GM12878 (cell line): ENCODE results near the gene EMP2.

ENCODE experiments used
- BCL3 ChIP-seq: IDR thresholded peaks from 2 replicates; pipeline ENCODE4 v1.6.1; 2011; ENCODE audit warnings: borderline replicate concordance, low read depth, mild to moderate bottlenecking, moderate library complexity, low read length; ENCODE audit not compliant: insufficient read depth, poor library complexity, severe bottlenecking
- EGR1 ChIP-seq, 2 experiments: IDR thresholded peaks; 1 replicate in 1 of 2; 2 replicates in 1 of 2; pipeline ENCODE4 v1.6.1; 2011 to 2012; ENCODE audit warnings: low read depth in 2 of 2, low read length in 2 of 2, borderline replicate concordance in 1 of 2, mild to moderate bottlenecking in 1 of 2, moderate library complexity in 1 of 2
- EP300 ChIP-seq, 2 experiments: fragments of 150-350 bp in 1 of 2; IDR thresholded peaks; 2 replicates each; pipeline ENCODE4 v1.6.1; 2011 to 2012; ENCODE audit warnings: low read depth in 2 of 2, low read length in 2 of 2, borderline replicate concordance in 1 of 2, improper control_type of control experiment in 1 of 2, inconsistent platforms in 1 of 2; ENCODE audit not compliant: control insufficient read depth in 1 of 2
- KLF5 ChIP-seq: fragments of 450-650 bp; IDR thresholded peaks from 2 replicates; pipeline ENCODE4 v1.6.1; 2014; ENCODE audit warnings: mild to moderate bottlenecking; ENCODE audit not compliant: partially characterized antibody
- POLR2A ChIP-seq: IDR thresholded peaks from 2 replicates; pipeline ENCODE4 v1.6.1; 2011; ENCODE audit warnings: low read depth, mild to moderate bottlenecking, low read length
- POLR2AphosphoS5 ChIP-seq: IDR thresholded peaks from 2 replicates; pipeline ENCODE4 v1.6.1; 2011; ENCODE audit warnings: mild to moderate bottlenecking, low read length, inconsistent platforms
- PRDM15 ChIP-seq: fragments of 450-650 bp; formaldehyde crosslinking; IDR thresholded peaks from 2 replicates; pipeline ENCODE4 v1.4.0; 2020; ENCODE audit warnings: mild to moderate bottlenecking, moderate library complexity
- SP1 ChIP-seq: IDR thresholded peaks from one replicate; pipeline ENCODE4 v1.6.1; 2011; ENCODE audit warnings: low read depth, low read length
- SPI1 ChIP-seq: IDR thresholded peaks from 2 replicates; pipeline ENCODE4 v1.6.1; 2011; ENCODE audit warnings: low read depth, mild to moderate bottlenecking, low read length, moderate library complexity, borderline replicate concordance; ENCODE audit not compliant: insufficient read depth
- TAF1 ChIP-seq: IDR thresholded peaks from 2 replicates; pipeline ENCODE4 v1.6.1; 2011; ENCODE audit warnings: mild to moderate bottlenecking, low read depth, low read length, borderline replicate concordance
- TF ChIP-seq, protein P1 (sequence below): fragments of 450-650 bp; formaldehyde crosslinking; IDR thresholded peaks from 2 replicates; pipeline ENCODE4 v1.4.0; 2022; ENCODE audit warnings: mild to moderate bottlenecking, moderate library complexity
- TF ChIP-seq, protein P2 (sequence below), 3 experiments: IDR thresholded peaks in 2 of 3; conservative IDR thresholded peaks in 1 of 3; 2 replicates each; pipeline ENCODE4 v1.5.1; 2011; ENCODE audit warnings: low read depth in 3 of 3, low read length in 3 of 3, mild to moderate bottlenecking in 3 of 3, control low read depth in 2 of 3, moderate library complexity in 2 of 3, inconsistent platforms in 1 of 3, mixed read lengths in 1 of 3; ENCODE audit not compliant: control insufficient read depth in 2 of 3, insufficient read depth in 1 of 3; ENCODE audit errors: extremely low read depth in 1 of 3

DNA sequence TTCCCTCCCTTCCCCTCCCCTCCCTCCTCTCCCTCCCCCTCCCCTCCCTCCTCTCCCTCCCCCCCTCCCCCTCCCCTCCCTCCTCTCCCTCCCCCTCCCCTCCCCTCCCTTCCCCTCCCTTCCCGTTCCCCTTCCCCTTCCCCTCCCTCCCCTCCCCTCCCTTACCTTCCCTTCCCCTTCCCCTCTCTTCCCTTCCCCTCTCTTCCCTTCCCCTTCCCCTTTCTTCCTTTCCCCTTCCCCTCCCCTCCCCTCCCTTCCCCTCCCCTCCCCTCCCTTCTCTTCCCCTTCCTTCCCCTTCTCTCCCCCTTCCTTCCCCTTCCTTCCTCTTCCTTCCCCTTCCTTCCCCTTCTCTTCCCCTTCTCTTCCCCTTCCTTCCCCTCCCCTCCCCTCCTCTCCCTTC lies 61.1 kb downstream of the EMP2 start:
- no peak for TF ChIP-seq EP300 (IDR thresholded peaks at IDR 0.05; ENCODE audit: borderline replicate concordance in 1 of 2, control insufficient read depth in 1 of 2, low read depth in 2 of 2, low read length in 2 of 2)
- no peak for TF ChIP-seq TAF1
- TF ChIP-seq POLR2A: no peak
- no peak for TF ChIP-seq EGR1 (IDR thresholded peaks at IDR 0.05; ENCODE audit: borderline replicate concordance in 1 of 2, low read depth in 2 of 2, low read length in 2 of 2)
- TF ChIP-seq SP1: no peak
- TF ChIP-seq SPI1: no peak
- no peak for TF ChIP-seq PRDM15 (CRISPR knock-in tag)
- no peak for TF ChIP-seq BCL3
- TF ChIP-seq KLF5: no peak
- TF ChIP-seq, protein P1, sequence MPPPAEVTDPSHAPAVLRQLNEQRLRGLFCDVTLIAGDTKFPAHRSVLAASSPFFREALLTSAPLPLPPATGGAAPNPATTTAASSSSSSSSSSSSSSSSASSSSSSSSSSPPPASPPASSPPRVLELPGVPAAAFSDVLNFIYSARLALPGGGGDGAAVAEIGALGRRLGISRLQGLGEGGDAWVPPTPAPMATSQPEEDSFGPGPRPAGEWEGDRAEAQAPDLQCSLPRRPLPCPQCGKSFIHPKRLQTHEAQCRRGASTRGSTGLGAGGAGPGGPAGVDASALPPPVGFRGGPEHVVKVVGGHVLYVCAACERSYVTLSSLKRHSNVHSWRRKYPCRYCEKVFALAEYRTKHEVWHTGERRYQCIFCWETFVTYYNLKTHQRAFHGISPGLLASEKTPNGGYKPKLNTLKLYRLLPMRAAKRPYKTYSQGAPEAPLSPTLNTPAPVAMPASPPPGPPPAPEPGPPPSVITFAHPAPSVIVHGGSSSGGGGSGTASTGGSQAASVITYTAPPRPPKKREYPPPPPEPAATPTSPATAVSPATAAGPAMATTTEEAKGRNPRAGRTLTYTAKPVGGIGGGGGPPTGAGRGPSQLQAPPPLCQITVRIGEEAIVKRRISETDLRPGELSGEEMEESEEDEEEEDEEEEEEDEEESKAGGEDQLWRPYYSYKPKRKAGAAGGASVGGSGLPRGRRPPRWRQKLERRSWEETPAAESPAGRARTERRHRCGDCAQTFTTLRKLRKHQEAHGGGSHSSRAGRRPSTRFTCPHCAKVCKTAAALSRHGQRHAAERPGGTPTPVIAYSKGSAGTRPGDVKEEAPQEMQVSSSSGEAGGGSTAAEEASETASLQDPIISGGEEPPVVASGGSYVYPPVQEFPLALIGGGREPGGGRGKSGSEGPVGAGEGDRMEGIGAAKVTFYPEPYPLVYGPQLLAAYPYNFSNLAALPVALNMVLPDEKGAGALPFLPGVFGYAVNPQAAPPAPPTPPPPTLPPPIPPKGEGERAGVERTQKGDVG (CRISPR knock-in tag): no peak
- TF ChIP-seq POLR2AphosphoS5: no peak
- TF ChIP-seq, protein P2, sequence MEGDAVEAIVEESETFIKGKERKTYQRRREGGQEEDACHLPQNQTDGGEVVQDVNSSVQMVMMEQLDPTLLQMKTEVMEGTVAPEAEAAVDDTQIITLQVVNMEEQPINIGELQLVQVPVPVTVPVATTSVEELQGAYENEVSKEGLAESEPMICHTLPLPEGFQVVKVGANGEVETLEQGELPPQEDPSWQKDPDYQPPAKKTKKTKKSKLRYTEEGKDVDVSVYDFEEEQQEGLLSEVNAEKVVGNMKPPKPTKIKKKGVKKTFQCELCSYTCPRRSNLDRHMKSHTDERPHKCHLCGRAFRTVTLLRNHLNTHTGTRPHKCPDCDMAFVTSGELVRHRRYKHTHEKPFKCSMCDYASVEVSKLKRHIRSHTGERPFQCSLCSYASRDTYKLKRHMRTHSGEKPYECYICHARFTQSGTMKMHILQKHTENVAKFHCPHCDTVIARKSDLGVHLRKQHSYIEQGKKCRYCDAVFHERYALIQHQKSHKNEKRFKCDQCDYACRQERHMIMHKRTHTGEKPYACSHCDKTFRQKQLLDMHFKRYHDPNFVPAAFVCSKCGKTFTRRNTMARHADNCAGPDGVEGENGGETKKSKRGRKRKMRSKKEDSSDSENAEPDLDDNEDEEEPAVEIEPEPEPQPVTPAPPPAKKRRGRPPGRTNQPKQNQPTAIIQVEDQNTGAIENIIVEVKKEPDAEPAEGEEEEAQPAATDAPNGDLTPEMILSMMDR (IDR thresholded peaks at IDR 0.05 in 2 of 3, conservative IDR thresholded peaks at IDR 0.05 in 1 of 3; ENCODE audit: control insufficient read depth in 2 of 3, extremely low read depth in 1 of 3, insufficient read depth in 1 of 3, low read depth in 3 of 3, low read length in 3 of 3): no peak
